PC-9 (cell line): ENCODE data around the gene DNAJC5. TPM values are rescaled to one million over a fixed set of nuclear protein-coding genes. Genes with fewer than 3 reads are reported as not detected.

Source experiments
- BruUV-seq: library from RNA; stranded (reverse); fragments of 400-500 nt; replicated peaks from 2 replicates; lab custom pipeline; 2021; lab: Mats Ljungman, UMichigan
- CTCF ChIA-PET: fragments of 300-600 bp; sonication (Branson Sonifier 250); formaldehyde crosslinking; loops from one replicate; lab custom pipeline; 2022; ENCODE audit warnings: antibody characterized with exemption; lab: Charles Lee
- POLR2A ChIA-PET: fragments of 300-600 bp; sonication (Branson Sonifier 250); formaldehyde crosslinking; loops from one replicate; lab custom pipeline; 2022; ENCODE audit warnings: antibody characterized with exemption; ENCODE audit not compliant: unreplicated experiment; lab: Charles Lee
- DNase-seq, 2 experiments: peaks; one replicate each; pipeline versions ENCODE4 v3.0.0 to v3.0.0-alpha.2; 2015 to 2022; ENCODE audit warnings: mixed read lengths in 1 of 2
- H2AFZ ChIP-seq: fragments of 200-600 bp; sonication (generic); 2 replicates; pipeline ENCODE4 v1.8.1; 2017; ENCODE audit warnings: antibody characterized with exemption
- H3F3A ChIP-seq: fragments of 200-600 bp; sonication (generic); 2 replicates; pipeline ENCODE4 v1.8.1; 2017; ENCODE audit warnings: antibody characterized with exemption, mild to moderate bottlenecking, low read depth; ENCODE audit not compliant: insufficient read depth
- H3K27ac ChIP-seq: fragments of 200-600 bp; sonication (generic); 2 replicates; pipeline ENCODE4 v1.6.1; 2016; ENCODE audit warnings: mixed run types
- H3K27me3 ChIP-seq: fragments of 200-600 bp; sonication (generic); 2 replicates; pipeline ENCODE4 v1.6.1; 2016; ENCODE audit warnings: low read depth, mixed run types; ENCODE audit not compliant: insufficient read depth
- H3K36me3 ChIP-seq: fragments of 200-600 bp; sonication (generic); 2 replicates; pipeline ENCODE4 v1.6.1; 2016; ENCODE audit warnings: low read depth, mixed run types
- H3K4me1 ChIP-seq: fragments of 200-600 bp; sonication (generic); replicated peaks from 2 replicates; pipeline ENCODE4 v1.6.1; 2016; ENCODE audit warnings: mixed run types; ENCODE audit not compliant: insufficient read depth
- H3K4me2 ChIP-seq: fragments of 200-600 bp; sonication (generic); 2 replicates; pipeline ENCODE4 v1.6.1; 2017; ENCODE audit warnings: mixed run types
- H3K4me3 ChIP-seq: fragments of 200-600 bp; sonication (generic); 2 replicates; pipeline ENCODE4 v1.6.1; 2016; ENCODE audit warnings: mixed run types
- H3K79me2 ChIP-seq: fragments of 200-600 bp; sonication (generic); 2 replicates; pipeline ENCODE4 v1.6.1; 2017; ENCODE audit warnings: low read depth, mixed run types
- H3K9me2 ChIP-seq: fragments of 200-600 bp; sonication (generic); 2 replicates; pipeline ENCODE4 v1.8.1; 2017; ENCODE audit warnings: mild to moderate bottlenecking; ENCODE audit not compliant: insufficient read depth
- H3K9me3 ChIP-seq: fragments of 200-600 bp; sonication (generic); 2 replicates; pipeline ENCODE4 v1.8.1; 2016; ENCODE audit warnings: low read depth; ENCODE audit not compliant: insufficient read depth
- H4K20me1 ChIP-seq: fragments of 200-600 bp; sonication (generic); 2 replicates; pipeline ENCODE4 v1.8.1; 2017; ENCODE audit not compliant: insufficient read depth
- EZH2 ChIP-seq: fragments of 200-600 bp; sonication (generic); IDR thresholded peaks from 2 replicates; pipeline ENCODE4 v1.8.0; 2017; ENCODE audit warnings: antibody characterized with exemption, low read depth
- intact Hi-C: fragments of 100-400 bp; cut with micrococcal nuclease; formaldehyde crosslinking; loops from one replicate; pipeline ENCODE4 v1.10.0; 2022; ENCODE audit not compliant: unreplicated experiment
- total RNA-seq: library from RNA; stranded (reverse); gene quantifications from 2 replicates; pipeline ENCODE4 v1.2.3, GENCODE V29; 2021
- TF ChIP-seq, protein P1 (sequence below): fragments of 200-600 bp; sonication (generic); conservative IDR thresholded peaks from 2 replicates; pipeline ENCODE4 v1.6.1; 2017; ENCODE audit warnings: mixed run types, antibody characterized with exemption, mild to moderate bottlenecking, moderate library complexity

DNAJC5 gene
- total RNA-seq, 1 experiment from 2014 or later = 48.1 TPM

DNA sequence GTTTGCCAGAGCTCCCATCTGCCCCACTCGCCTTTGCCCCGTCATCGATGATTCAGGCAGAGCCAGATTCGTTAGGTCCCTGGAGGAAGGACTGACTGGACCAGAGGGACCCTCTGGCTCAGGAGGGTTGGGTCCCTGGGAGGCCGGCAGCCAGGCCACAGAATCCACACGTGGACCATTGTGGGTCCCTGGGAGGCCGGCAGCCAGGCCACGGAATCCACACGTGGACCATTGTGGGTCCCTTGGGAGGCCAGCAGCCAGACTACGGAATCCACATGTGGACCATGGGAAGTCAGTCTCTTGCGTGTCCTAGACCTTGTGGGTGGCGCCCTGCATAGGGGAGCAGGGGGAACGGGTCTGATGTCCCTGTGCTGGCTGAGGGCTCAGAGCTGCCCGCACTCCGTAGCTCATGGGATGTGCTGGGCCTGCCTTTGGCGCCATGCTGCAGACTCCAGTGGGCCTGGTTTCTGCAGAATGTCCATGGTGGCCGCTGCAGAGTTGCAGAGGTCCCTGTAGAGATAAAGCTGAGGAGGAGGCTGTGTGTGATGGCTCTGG lies 37.8 kb downstream of the DNAJC5 start:
- no TSS peak for BruUV-seq
- Histone ChIP-seq H3K9me3 (no peaks in the 10 kb centered on the region), H3K4me2 (no peak overlapping the region), H3K4me3 (no peak overlapping the region), H3K79me2 (no peaks in the 10 kb centered on the region), H3K4me1 (no peaks in the 10 kb centered on the region), H3K27ac (no peak overlapping the region), H2AFZ (no peak overlapping the region), H3K9me2 (no peaks in the 10 kb centered on the region), H3K36me3 (peaks cover 21% of the 10 kb centered on the region), H3K27me3 (no peaks in the 10 kb centered on the region), H3F3A (peaks cover 18% of the 10 kb centered on the region), H4K20me1 (peaks cover 45% of the 10 kb centered on the region; the same call in 1 of the 2 replicates)
- intact Hi-C loops = no loop called here
- DNase-seq = no peak
- CTCF ChIA-PET = no interaction called here
- POLR2A ChIA-PET = interaction anchor here (0.7 kb wide), 1 partner anchor 210 kb away, joined by 4 read pairs; no protein-coding TSS in a partner anchor
- TF ChIP-seq EZH2 = no peak
- TF ChIP-seq, protein P1, sequence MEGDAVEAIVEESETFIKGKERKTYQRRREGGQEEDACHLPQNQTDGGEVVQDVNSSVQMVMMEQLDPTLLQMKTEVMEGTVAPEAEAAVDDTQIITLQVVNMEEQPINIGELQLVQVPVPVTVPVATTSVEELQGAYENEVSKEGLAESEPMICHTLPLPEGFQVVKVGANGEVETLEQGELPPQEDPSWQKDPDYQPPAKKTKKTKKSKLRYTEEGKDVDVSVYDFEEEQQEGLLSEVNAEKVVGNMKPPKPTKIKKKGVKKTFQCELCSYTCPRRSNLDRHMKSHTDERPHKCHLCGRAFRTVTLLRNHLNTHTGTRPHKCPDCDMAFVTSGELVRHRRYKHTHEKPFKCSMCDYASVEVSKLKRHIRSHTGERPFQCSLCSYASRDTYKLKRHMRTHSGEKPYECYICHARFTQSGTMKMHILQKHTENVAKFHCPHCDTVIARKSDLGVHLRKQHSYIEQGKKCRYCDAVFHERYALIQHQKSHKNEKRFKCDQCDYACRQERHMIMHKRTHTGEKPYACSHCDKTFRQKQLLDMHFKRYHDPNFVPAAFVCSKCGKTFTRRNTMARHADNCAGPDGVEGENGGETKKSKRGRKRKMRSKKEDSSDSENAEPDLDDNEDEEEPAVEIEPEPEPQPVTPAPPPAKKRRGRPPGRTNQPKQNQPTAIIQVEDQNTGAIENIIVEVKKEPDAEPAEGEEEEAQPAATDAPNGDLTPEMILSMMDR = no peak

DNA sequence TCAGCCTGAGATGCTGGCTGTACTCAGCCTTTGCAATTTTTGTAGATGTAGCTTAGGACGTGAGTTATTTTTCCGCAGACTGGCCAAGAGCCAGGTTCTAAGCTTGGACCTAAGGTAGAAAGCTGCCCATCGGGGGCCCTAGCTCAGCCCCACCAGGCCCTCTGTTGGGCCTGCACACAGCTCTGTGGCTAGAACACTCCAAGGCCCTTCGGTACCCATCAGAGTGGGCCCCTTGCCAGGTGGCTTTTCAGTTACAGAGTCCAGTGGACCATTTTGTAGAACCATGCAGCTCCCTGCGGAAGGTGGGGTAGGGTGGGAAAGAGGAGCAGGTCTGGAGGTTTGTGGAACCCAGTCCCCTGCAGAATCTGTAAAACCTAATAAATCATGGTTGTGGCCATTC lies 38.7 kb downstream of the DNAJC5 start:
- Histone ChIP-seq H3K4me2 (no peak overlapping the region), H3K27me3 (no peaks in the 10 kb centered on the region), H3K9me2 (no peaks in the 10 kb centered on the region), H3K27ac (no peak overlapping the region), H3K9me3 (no peaks in the 10 kb centered on the region), H3K79me2 (no peaks in the 10 kb centered on the region), H3K36me3 (peaks cover 13% of the 10 kb centered on the region), H4K20me1 (peaks cover 47% of the 10 kb centered on the region; the same call in 1 of the 2 replicates), H3F3A (peaks cover 23% of the 10 kb centered on the region), H3K4me3 (no peak overlapping the region), H3K4me1 (no peaks in the 10 kb centered on the region), H2AFZ (no peak overlapping the region)
- POLR2A ChIA-PET = interaction anchor here (0.7 kb wide), 1 partner anchor 211 kb away, joined by 4 read pairs; no protein-coding TSS in a partner anchor
- no peak for TF ChIP-seq EZH2
- TF ChIP-seq, protein P1 = no peak
- intact Hi-C loops = no loop called here
- BruUV-seq = no TSS peak
- DNase-seq = no peak
- CTCF ChIA-PET = no interaction called here

DNA sequence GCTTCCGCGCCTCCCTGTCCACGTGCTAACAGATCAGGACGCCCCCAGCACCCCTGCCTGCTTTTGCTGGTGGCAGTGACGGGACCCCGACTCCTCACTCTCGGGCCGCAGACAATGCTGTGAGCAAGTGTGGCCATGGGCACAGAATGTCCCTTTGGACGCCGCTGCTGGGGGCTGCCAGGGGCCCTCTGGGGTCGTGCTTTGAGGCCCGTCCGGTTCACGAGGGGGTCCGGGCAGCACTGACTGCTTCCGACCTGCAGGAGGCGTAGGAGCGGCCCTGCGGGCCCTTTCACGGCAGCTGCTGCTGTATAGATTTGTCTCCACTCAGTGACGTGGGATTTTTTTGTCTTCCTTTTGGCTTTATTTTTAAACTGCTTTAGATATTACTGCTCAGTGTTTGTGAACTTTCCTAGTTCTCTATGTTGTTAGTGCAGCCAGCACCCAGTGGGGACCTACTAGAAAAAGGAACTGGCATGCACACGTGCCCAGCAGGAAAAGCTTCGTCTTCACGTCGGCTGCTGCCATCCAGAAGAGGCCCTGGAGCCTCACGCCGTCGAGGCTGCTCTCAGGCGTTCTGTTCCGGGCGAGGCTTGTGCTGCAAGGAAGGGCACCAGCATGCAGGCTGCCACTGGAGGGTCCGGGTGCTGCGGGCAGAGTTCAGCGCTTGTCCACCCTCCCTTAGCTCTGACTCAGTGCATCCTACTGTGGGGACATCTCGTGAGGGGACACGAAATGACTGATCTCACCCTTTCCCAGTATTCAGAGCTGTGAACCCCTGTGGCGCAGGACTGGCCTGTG lies 39.5 kb downstream of the DNAJC5 start:
- Histone ChIP-seq H3K27ac (no peak overlapping the region), H3F3A (peaks cover 23% of the 10 kb centered on the region), H3K36me3 (peaks cover 10% of the 10 kb centered on the region), H3K27me3 (no peaks in the 10 kb centered on the region), H3K4me2 (no peak overlapping the region), H3K79me2 (no peaks in the 10 kb centered on the region), H3K4me1 (no peaks in the 10 kb centered on the region), H3K4me3 (no peak overlapping the region), H3K9me2 (no peaks in the 10 kb centered on the region), H3K9me3 (no peaks in the 10 kb centered on the region), H2AFZ (no peak overlapping the region), H4K20me1 (peaks cover 48% of the 10 kb centered on the region)
- no peak for DNase-seq
- POLR2A ChIA-PET = no interaction called here
- CTCF ChIA-PET = interaction anchor here (0.7 kb wide), 1 partner anchor 572 kb away, joined by 3 read pairs; no protein-coding TSS in a partner anchor
- BruUV-seq = no TSS peak
- intact Hi-C loops = no loop called here
- TF ChIP-seq EZH2 = no peak
- TF ChIP-seq, protein P1 = peak; percentile 38; the same call in 1 of the 2 replicates
